Nephron (organoid): Measurements from ENCODE around the gene ADCY9.

Source experiments
- H3K27ac Mint-ChIP-seq, 3 experiments: 2 replicates each; pipeline ENCODE4 v1.8.0; 2020; ENCODE audit warnings: mixed read lengths in 3 of 3, mild to moderate bottlenecking in 2 of 3, moderate library complexity in 1 of 3
- H3K27me3 Mint-ChIP-seq: 2 replicates; pipeline ENCODE4 v1.8.0; 2021; ENCODE audit warnings: low read depth, mild to moderate bottlenecking, moderate library complexity, mixed read lengths
- H3K36me3 Mint-ChIP-seq: 2 replicates; pipeline ENCODE4 v1.8.0; 2020; ENCODE audit warnings: low read depth, mixed read lengths
- H3K4me1 Mint-ChIP-seq: 2 replicates; pipeline ENCODE4 v1.8.0; 2020; ENCODE audit warnings: mixed read lengths
- H3K4me3 Mint-ChIP-seq, 3 experiments: 2 replicates each; pipeline ENCODE4 v1.8.0; 2020; ENCODE audit warnings: mild to moderate bottlenecking in 3 of 3, mixed read lengths in 3 of 3, moderate library complexity in 2 of 3
- H3K9me3 Mint-ChIP-seq: 2 replicates; pipeline ENCODE4 v1.8.0; 2020; ENCODE audit warnings: mixed read lengths
- CTCF ChIP-seq, 3 experiments: fragments of 200-600 bp; sonication (generic); IDR thresholded peaks; one replicate each; pipeline ENCODE4 v1.5.0; 2021; ENCODE audit warnings: antibody characterized with exemption in 3 of 3; ENCODE audit not compliant: unreplicated experiment in 3 of 3

Gene ADCY9

GRCh38 chr16:4002121-4002520, 114.1 kb downstream of the ADCY9 start:
- Mint-ChIP-seq H3K27ac (no peak overlapping the region), H3K9me3 (no peaks in the 10 kb centered on the region), H3K27me3 (peaks cover 4% of the 10 kb centered on the region), H3K36me3 (no peaks in the 10 kb centered on the region), H3K4me3 (no peak overlapping the region), H3K4me1 (peaks cover 33% of the 10 kb centered on the region)
- TF ChIP-seq CTCF (IDR thresholded peaks at IDR 0.05; ENCODE audit: unreplicated experiment in 3 of 3): no peak

- H3K27ac Mint-ChIP-seq: peak overlapping the region; percentile 95 to 100 (median 97)
- no peak for TF ChIP-seq CTCF (IDR thresholded peaks at IDR 0.05; ENCODE audit: unreplicated experiment in 3 of 3)
- no peaks in the 10 kb centered on the region for H3K36me3 Mint-ChIP-seq
- peaks cover 4% of the 10 kb centered on the region for H3K27me3 Mint-ChIP-seq
- peaks cover 37% of the 10 kb centered on the region for H3K4me1 Mint-ChIP-seq
- no peaks in the 10 kb centered on the region for H3K9me3 Mint-ChIP-seq
- peak overlapping the region; percentile 21 to 69 (median 21) for H3K4me3 Mint-ChIP-seq
Measured at GRCh38 chr16:3999479-4000325, 116.5 kb downstream of the ADCY9 start.

GRCh38 chr16:3998793-3999478, 117.3 kb downstream of the ADCY9 start:
- H3K36me3 Mint-ChIP-seq: no peaks in the 10 kb centered on the region
- H3K27ac Mint-ChIP-seq: peak overlapping the region; percentile 95 to 100 (median 97)
- H3K9me3 Mint-ChIP-seq: no peaks in the 10 kb centered on the region
- peaks cover 38% of the 10 kb centered on the region for H3K4me1 Mint-ChIP-seq
- no peak for TF ChIP-seq CTCF (IDR thresholded peaks at IDR 0.05; ENCODE audit: unreplicated experiment in 3 of 3)
- H3K4me3 Mint-ChIP-seq: peak overlapping the region; percentile 21 to 69 (median 21)
- peaks cover 4% of the 10 kb centered on the region for H3K27me3 Mint-ChIP-seq

- TF ChIP-seq CTCF (IDR thresholded peaks at IDR 0.05; ENCODE audit: unreplicated experiment in 3 of 3): no peak
- peaks cover 32% of the 10 kb centered on the region for H3K4me1 Mint-ChIP-seq
- no peaks in the 10 kb centered on the region for H3K36me3 Mint-ChIP-seq
- no peak overlapping the region for H3K27ac Mint-ChIP-seq
- H3K9me3 Mint-ChIP-seq: no peaks in the 10 kb centered on the region
- H3K27me3 Mint-ChIP-seq: no peaks in the 10 kb centered on the region
- no peak overlapping the region for H3K4me3 Mint-ChIP-seq
Measured at GRCh38 chr16:3997231-3997841, 118.9 kb downstream of the ADCY9 start.

GRCh38 chr16:3995001-3995400, 121.2 kb downstream of the ADCY9 start:
- no peak overlapping the region for H3K4me3 Mint-ChIP-seq
- H3K36me3 Mint-ChIP-seq: no peaks in the 10 kb centered on the region
- no peak for TF ChIP-seq CTCF (IDR thresholded peaks at IDR 0.05; ENCODE audit: unreplicated experiment in 3 of 3)
- H3K4me1 Mint-ChIP-seq: peaks cover 19% of the 10 kb centered on the region
- H3K27ac Mint-ChIP-seq: no peak overlapping the region
- no peaks in the 10 kb centered on the region for H3K27me3 Mint-ChIP-seq
- no peaks in the 10 kb centered on the region for H3K9me3 Mint-ChIP-seq
